Measurements from ENCODE around the gene CPEB3. TPM values are rescaled to one million over a fixed set of nuclear protein-coding genes. Genes with fewer than 3 reads are reported as not detected.
"Not testable (repeated sequence)": the region's sequence is repeated elsewhere in the genome, so short reads cannot be mapped to it uniquely, and the experiment has no call there.

Gene CPEB3
- total RNA-seq, 2 donors from 2014 or later: 1.7 to 2.2 TPM

DNA sequence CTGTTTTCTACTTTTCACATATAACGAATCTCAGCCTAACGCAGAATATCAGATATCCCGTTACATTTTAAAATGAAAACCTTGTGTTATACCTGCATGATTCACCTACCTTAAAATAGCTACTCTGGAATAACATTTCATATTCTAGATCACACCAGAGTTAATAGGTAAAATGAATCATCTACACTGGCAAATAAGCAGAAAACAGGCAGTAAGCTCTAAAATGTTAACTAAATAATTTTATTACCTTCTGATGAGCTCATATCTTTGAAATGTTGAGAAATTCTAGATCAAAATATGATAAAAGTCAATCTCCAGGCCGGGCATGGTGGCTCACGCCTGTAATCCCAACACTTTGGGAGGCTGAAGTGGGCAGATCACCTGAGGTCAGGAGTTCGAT, 71.3 kb downstream of the CPEB3 start:
- H3K4me3 Mint-ChIP-seq: no peak overlapping the region
- DNase-seq: no peak
- H3K4me1 Mint-ChIP-seq (ENCODE audit: low read depth): no peaks in the 10 kb centered on the region
- no peaks in the 10 kb centered on the region for H3K9me3 Mint-ChIP-seq
- H3K27ac Mint-ChIP-seq: no peak overlapping the region
- H3K36me3 Mint-ChIP-seq (ENCODE audit: insufficient read depth in 2 of 2): no peaks in the 10 kb centered on the region
- no peaks in the 10 kb centered on the region for H3K27me3 Mint-ChIP-seq (ENCODE audit: low read depth)
- no peak for ATAC-seq (replicated peaks in 1 of 2)

GRCh38 chr10:92218569-92218968, 72.3 kb downstream of the CPEB3 start:
- DNase-seq: no peak
- no peaks in the 10 kb centered on the region for H3K9me3 Mint-ChIP-seq
- no peak overlapping the region for H3K4me3 Mint-ChIP-seq
- H3K27ac Mint-ChIP-seq: no peak overlapping the region
- H3K27me3 Mint-ChIP-seq (ENCODE audit: low read depth): no peaks in the 10 kb centered on the region
- H3K36me3 Mint-ChIP-seq (ENCODE audit: insufficient read depth in 2 of 2): no peaks in the 10 kb centered on the region
- no peak for ATAC-seq (replicated peaks in 1 of 2)
- H3K4me1 Mint-ChIP-seq (ENCODE audit: low read depth): peaks cover 4% of the 10 kb centered on the region

- H3K9me3 Mint-ChIP-seq: not testable (repeated sequence)
Measured at GRCh38 chr10:92216608-92217007, 74.3 kb downstream of the CPEB3 start.

DNA sequence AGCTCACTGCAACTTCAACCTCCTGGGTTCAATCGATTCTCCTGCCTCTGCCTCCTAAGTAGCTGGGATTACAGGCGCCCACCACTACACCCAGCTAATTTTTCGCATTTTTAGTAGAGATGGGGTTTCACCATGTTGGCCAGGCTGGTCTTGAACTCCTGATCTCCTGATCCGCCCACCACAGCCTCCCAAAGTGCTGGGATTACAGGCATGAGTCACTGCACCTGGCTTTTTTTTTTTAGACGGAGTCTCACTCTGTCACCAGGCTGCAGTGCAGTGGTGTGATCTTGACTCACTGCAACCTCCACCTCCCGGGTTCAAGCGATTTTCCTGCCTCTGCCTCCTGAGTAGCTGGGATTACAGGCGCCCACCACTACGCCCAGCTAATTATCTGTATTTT, 75.7 kb downstream of the CPEB3 start:
- H3K4me3 Mint-ChIP-seq; H3K36me3 Mint-ChIP-seq (ENCODE audit: insufficient read depth in 2 of 2); ATAC-seq (replicated peaks in 1 of 2); H3K9me3 Mint-ChIP-seq; H3K27ac Mint-ChIP-seq; H3K27me3 Mint-ChIP-seq (ENCODE audit: low read depth); DNase-seq: not testable (repeated sequence)
- H3K4me1 Mint-ChIP-seq (ENCODE audit: low read depth): peaks cover 14% of the 10 kb centered on the region

More at GRCh38 chr10:92216608-92217007, 74.3 kb downstream of the CPEB3 start:
- not testable (repeated sequence) for H3K4me1 Mint-ChIP-seq (ENCODE audit: low read depth); H3K4me3 Mint-ChIP-seq; H3K27ac Mint-ChIP-seq; H3K27me3 Mint-ChIP-seq (ENCODE audit: low read depth); ATAC-seq (replicated peaks in 1 of 2); H3K36me3 Mint-ChIP-seq (ENCODE audit: insufficient read depth in 2 of 2)
- peak in 1 of 2 donors; percentile 6 for DNase-seq

DNA sequence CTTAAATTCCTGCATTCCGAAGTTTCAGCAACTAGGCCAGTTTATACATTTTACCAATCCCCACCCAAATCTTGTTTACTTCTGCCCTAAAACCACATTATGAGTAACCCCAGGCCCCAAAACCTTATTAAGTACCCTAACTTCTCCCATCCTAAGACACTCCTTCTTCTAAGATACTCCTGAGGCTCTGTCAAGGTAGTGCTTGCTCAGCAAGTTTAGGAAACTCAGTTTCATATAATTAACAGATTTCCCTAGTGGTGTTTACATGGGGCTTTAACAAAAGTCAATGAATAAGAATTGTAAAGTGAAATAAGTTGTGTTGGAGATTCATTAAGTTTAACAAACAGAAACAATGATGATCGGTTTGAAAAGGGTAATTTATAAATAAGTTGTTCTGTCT, 77.8 kb downstream of the CPEB3 start:
- peaks cover 14% of the 10 kb centered on the region for H3K4me1 Mint-ChIP-seq (ENCODE audit: low read depth)
- no peaks in the 10 kb centered on the region for H3K36me3 Mint-ChIP-seq (ENCODE audit: insufficient read depth in 2 of 2)
- no peak overlapping the region for H3K27ac Mint-ChIP-seq
- H3K9me3 Mint-ChIP-seq: no peaks in the 10 kb centered on the region
- H3K27me3 Mint-ChIP-seq (ENCODE audit: low read depth): peaks cover 10% of the 10 kb centered on the region
- no peak overlapping the region for H3K4me3 Mint-ChIP-seq
- ATAC-seq (replicated peaks in 1 of 2) (no peak), DNase-seq (no peak)

DNA sequence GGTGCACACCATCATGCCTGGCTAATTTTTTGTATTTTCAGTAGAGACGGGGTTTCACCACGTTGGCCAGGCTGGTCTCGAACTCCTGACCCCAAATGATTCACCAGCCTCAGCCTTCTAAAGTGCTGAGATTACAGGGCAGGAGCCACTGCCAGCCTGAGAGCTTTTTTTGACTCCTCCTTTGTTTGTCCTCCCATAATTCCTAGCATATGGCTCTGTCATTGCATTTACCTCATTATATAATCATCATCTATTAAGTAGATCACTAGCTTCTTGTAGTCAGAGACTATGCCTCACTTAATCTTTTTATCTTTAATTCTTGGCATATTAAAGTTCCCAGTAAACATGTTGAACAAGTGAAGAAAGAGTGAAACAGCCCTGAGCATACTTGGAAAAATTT, 82.1 kb downstream of the CPEB3 start:
- Mint-ChIP-seq H3K4me1 (ENCODE audit: low read depth) (peaks cover 11% of the 10 kb centered on the region), H3K9me3 (no peaks in the 10 kb centered on the region), H3K4me3 (no peak overlapping the region), H3K27ac (no peak overlapping the region), H3K36me3 (ENCODE audit: insufficient read depth in 2 of 2) (no peaks in the 10 kb centered on the region), H3K27me3 (ENCODE audit: low read depth) (peaks cover 10% of the 10 kb centered on the region)
- ATAC-seq (replicated peaks in 1 of 2) (no peak), DNase-seq (no peak)

DNA sequence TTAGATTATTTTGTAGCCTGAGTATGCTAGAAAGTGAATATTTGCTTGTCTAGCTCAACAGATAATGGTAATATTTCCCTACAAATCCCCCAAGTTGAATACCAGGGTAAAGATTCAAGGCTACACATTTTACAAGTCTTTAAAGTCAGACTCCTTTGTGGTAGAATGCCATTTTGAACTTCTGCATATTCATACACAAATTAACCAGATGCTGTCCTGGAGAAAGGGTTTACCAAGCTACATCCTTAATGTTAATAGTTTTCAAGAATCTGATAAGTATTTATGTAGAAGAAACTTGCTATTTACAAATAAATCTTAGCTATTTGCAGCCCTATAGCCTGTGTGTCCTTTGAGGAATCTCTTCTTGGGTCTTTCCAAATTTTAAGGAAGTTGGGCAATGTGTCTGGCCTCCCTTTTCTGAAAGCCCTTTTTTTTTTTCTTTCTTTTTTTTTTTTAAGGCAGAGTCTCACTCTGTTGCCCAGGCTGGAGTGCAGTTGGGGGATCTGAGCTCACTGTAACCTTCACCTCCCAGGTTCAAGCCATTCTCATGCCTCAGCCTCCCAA, 82.6 kb downstream of the CPEB3 start:
- peaks cover 10% of the 10 kb centered on the region for H3K4me1 Mint-ChIP-seq (ENCODE audit: low read depth)
- peaks cover 10% of the 10 kb centered on the region for H3K27me3 Mint-ChIP-seq (ENCODE audit: low read depth)
- H3K27ac Mint-ChIP-seq: no peak overlapping the region
- H3K4me3 Mint-ChIP-seq: no peak overlapping the region
- H3K9me3 Mint-ChIP-seq: no peaks in the 10 kb centered on the region
- DNase-seq (no peak), ATAC-seq (replicated peaks in 1 of 2) (no peak)
- H3K36me3 Mint-ChIP-seq (ENCODE audit: insufficient read depth in 2 of 2): no peaks in the 10 kb centered on the region

DNA sequence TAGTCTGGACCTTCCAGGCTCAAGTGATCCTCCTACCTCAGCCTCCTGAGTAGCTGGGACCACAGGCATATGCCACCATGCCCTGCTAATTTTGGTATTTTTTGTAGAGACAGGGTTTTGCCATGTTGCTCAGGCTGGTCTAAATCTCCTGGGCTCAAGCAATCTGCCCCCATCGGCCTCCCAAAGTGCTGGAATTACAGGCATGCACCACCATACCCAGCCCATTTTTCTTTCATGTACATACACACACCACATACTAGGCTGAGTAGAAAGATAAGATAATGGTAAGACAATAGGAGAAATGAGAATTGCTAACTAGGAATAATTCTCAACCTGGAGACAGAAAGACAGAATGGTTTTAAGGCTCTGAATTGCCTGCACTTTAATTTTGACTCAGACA, 83.8 kb downstream of the CPEB3 start:
- H3K27ac Mint-ChIP-seq: no peak overlapping the region
- ATAC-seq (replicated peaks in 1 of 2) (no peak), DNase-seq (no peak)
- no peaks in the 10 kb centered on the region for H3K9me3 Mint-ChIP-seq
- no peaks in the 10 kb centered on the region for H3K36me3 Mint-ChIP-seq (ENCODE audit: insufficient read depth in 2 of 2)
- H3K4me1 Mint-ChIP-seq (ENCODE audit: low read depth): peaks cover 6% of the 10 kb centered on the region
- peaks cover 10% of the 10 kb centered on the region for H3K27me3 Mint-ChIP-seq (ENCODE audit: low read depth)
- H3K4me3 Mint-ChIP-seq: no peak overlapping the region

- no peak overlapping the region for H3K4me3 Mint-ChIP-seq
- DNase-seq (no peak), ATAC-seq (replicated peaks in 1 of 2) (no peak)
- no peaks in the 10 kb centered on the region for H3K36me3 Mint-ChIP-seq (ENCODE audit: insufficient read depth in 2 of 2)
- no peaks in the 10 kb centered on the region for H3K4me1 Mint-ChIP-seq (ENCODE audit: low read depth)
- H3K27ac Mint-ChIP-seq: no peak overlapping the region
- no peaks in the 10 kb centered on the region for H3K9me3 Mint-ChIP-seq
- H3K27me3 Mint-ChIP-seq (ENCODE audit: low read depth): no peaks in the 10 kb centered on the region
Measured at GRCh38 chr10:92203919-92204623, 86.8 kb downstream of the CPEB3 start.

DNA sequence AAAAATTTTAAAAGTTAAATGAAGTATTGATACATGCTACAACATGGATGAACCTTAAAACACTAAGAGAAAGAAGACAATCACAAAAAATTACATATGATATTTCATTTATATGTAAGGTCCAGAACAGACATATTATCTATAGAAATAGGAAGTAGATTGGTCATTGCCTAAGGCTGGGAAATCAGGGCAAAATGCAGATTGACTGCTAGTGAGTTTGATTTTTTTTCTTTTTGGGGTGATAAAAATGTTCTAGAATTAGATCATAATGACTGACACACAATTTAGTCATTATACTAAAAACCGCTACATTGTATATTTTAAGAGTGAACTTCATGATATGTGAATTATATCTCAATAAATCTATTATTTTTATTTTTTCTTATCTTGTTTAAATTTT, 88.3 kb downstream of the CPEB3 start:
- no peaks in the 10 kb centered on the region for H3K9me3 Mint-ChIP-seq

GRCh38 chr10:92200564-92200963, 90.3 kb downstream of the CPEB3 start:
- no peaks in the 10 kb centered on the region for H3K36me3 Mint-ChIP-seq (ENCODE audit: insufficient read depth in 2 of 2)
- H3K27ac Mint-ChIP-seq: no peak overlapping the region
- no peak for DNase-seq
- no peak overlapping the region for H3K4me3 Mint-ChIP-seq
- no peaks in the 10 kb centered on the region for H3K9me3 Mint-ChIP-seq
- no peaks in the 10 kb centered on the region for H3K27me3 Mint-ChIP-seq (ENCODE audit: low read depth)
- no peaks in the 10 kb centered on the region for H3K4me1 Mint-ChIP-seq (ENCODE audit: low read depth)
- no peak for ATAC-seq (replicated peaks in 1 of 2)

More for the DNA sequence above, 88.3 kb downstream of the CPEB3 start:
- Mint-ChIP-seq H3K27ac (no peak overlapping the region), H3K4me3 (no peak overlapping the region), H3K36me3 (ENCODE audit: insufficient read depth in 2 of 2) (no peaks in the 10 kb centered on the region), H3K4me1 (ENCODE audit: low read depth) (no peaks in the 10 kb centered on the region), H3K27me3 (ENCODE audit: low read depth) (no peaks in the 10 kb centered on the region)
- DNase-seq: no peak
- ATAC-seq (replicated peaks in 1 of 2): no peak

DNA sequence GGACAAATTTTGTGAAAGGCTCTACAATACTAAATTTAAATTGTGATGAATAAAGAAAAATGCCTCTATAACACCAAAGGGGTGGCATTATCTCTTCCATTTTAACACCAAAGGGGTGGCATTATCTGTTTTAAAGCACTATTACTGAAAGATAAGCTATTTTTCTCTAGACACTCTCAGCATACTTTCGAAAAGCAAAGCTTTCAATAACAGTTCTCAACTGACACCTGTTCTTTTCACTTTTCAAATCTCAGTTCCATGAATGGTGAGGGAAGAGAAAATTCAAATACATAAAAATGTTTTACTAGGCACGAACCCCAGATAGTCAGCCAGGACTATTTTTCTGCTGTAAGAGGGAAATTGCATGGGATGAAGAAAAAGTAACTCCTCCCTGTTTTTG, 103.8 kb downstream of the CPEB3 start:
- no peak overlapping the region for H3K27ac Mint-ChIP-seq
- DNase-seq: no peak
- H3K36me3 Mint-ChIP-seq (ENCODE audit: insufficient read depth in 2 of 2): no peaks in the 10 kb centered on the region
- no peak for ATAC-seq (replicated peaks in 1 of 2)
- H3K4me3 Mint-ChIP-seq: no peak overlapping the region
- no peaks in the 10 kb centered on the region for H3K27me3 Mint-ChIP-seq (ENCODE audit: low read depth)
- no peaks in the 10 kb centered on the region for H3K9me3 Mint-ChIP-seq
- H3K4me1 Mint-ChIP-seq (ENCODE audit: low read depth): no peaks in the 10 kb centered on the region

DNA sequence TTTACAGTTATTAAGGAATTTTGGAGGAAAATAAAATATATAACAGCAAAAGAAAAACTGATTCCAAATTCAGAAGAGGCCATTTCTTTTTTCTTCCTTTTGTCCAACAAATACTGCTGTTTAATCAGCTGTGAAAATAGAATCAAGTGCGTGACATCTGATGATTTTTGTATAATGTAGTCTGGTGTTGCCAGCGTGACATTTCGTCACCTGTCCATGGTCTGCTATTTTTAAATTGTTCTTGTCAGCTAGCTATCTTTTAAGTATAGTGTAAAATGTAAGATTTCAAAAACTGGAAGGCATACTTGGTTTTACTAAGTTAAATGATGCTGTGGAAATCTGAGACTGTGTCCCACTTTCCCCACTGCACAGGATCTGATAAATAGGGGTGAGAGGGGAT, 105.9 kb downstream of the CPEB3 start:
- ATAC-seq (replicated peaks in 1 of 2) (no peak), DNase-seq (no peak)
- H3K36me3 Mint-ChIP-seq (ENCODE audit: insufficient read depth in 2 of 2): no peaks in the 10 kb centered on the region
- no peaks in the 10 kb centered on the region for H3K4me1 Mint-ChIP-seq (ENCODE audit: low read depth)
- no peak overlapping the region for H3K4me3 Mint-ChIP-seq
- no peaks in the 10 kb centered on the region for H3K9me3 Mint-ChIP-seq
- no peak overlapping the region for H3K27ac Mint-ChIP-seq
- H3K27me3 Mint-ChIP-seq (ENCODE audit: low read depth): no peaks in the 10 kb centered on the region

GRCh38 chr10:92183199-92183598, 107.7 kb downstream of the CPEB3 start:
- Mint-ChIP-seq H3K36me3 (ENCODE audit: insufficient read depth in 2 of 2) (no peaks in the 10 kb centered on the region), H3K4me3 (no peak overlapping the region), H3K9me3 (no peaks in the 10 kb centered on the region), H3K4me1 (ENCODE audit: low read depth) (no peaks in the 10 kb centered on the region), H3K27me3 (ENCODE audit: low read depth) (no peaks in the 10 kb centered on the region), H3K27ac (no peak overlapping the region)
- no peak for ATAC-seq (replicated peaks in 1 of 2)
- no peak for DNase-seq
